ENCODE results near the gene RPL26. TPM values are rescaled to one million over a fixed set of nuclear protein-coding genes. Genes with fewer than 3 reads are reported as not detected.
A peak's percentile ranks its signal among the peaks of the same experiment; 100 is the strongest.

RPL26 gene
- total and polyA plus RNA-seq, 7 donors = 994 to 4,614 (median 1,548) TPM

DNA sequence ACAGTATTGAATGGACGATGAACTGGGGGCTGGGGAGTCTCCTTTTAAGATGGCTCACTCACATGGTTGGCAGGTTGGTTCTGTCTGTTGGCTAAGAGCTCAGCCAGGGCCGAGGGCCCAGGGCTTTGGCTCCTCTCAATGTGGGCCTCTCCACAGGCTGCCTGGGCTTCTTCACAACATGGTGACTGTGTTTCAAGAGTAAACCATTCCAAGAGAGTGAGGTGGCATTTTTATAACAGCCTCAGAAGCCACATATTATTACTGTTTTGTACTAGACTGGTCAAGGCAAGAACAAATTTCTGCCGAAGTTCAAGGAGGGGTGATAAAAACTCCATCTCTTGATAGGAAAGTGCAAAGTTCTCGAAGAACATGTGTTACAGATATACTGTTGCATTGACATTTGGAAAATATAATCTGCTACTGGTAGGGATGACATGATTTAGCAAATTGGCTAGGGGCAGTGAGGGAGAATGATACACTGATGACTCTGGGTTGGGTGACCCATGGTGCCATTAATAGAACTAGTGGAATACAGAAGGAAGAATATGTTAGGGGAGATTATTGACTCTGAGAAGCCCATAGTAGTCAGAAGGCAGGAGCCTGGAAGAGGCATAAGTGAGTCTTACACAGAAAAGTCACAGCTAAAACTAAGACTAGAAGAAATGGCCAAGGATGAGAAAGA is 20.2 kb downstream of the RPL26 start:
- peak overlapping the region; percentile 76 for H3K27ac ChIP-seq

DNA sequence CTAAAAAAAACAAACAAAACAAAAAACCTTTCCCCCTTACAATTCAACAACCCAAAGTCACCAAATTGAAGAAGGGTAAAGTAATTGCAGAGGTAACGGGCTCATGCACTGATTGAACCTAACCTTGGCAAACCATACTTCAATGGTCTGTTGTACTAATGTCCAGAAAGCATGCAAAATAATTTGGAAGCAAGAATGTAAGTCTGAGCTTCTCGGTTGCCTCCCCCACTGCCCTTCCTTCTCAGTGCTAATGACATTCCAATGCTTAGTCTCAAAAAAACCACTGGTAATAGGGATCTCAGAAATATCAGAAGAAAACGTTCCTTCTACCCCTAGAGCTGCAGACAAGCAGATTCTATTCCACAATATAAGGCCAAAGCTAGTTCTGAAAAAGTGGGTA is 22.2 kb downstream of the RPL26 start:
- Histone ChIP-seq H3K27me3 (ENCODE audit: insufficient read depth in 3 of 3, low read length in 2 of 3) (no peaks in the 10 kb centered on the region), H3K9me3 (no peaks in the 10 kb centered on the region), H3K36me3 (ENCODE audit: insufficient read depth in 1 of 2, low read depth in 1 of 2) (peaks cover 0 to 7% of the 10 kb centered on the region in 2 donors), H3K4me3 (no peak overlapping the region), H3K4me1 (peaks cover 34% of the 10 kb centered on the region), H3K27ac (peak overlapping the region; percentile 58)
- 29 to 41% (median 32%) methylated on average over 3 of the region's 3 CpGs for WGBS, 3 donors
- ATAC-seq = no peak
- TF ChIP-seq, protein P1, sequence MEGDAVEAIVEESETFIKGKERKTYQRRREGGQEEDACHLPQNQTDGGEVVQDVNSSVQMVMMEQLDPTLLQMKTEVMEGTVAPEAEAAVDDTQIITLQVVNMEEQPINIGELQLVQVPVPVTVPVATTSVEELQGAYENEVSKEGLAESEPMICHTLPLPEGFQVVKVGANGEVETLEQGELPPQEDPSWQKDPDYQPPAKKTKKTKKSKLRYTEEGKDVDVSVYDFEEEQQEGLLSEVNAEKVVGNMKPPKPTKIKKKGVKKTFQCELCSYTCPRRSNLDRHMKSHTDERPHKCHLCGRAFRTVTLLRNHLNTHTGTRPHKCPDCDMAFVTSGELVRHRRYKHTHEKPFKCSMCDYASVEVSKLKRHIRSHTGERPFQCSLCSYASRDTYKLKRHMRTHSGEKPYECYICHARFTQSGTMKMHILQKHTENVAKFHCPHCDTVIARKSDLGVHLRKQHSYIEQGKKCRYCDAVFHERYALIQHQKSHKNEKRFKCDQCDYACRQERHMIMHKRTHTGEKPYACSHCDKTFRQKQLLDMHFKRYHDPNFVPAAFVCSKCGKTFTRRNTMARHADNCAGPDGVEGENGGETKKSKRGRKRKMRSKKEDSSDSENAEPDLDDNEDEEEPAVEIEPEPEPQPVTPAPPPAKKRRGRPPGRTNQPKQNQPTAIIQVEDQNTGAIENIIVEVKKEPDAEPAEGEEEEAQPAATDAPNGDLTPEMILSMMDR (IDR thresholded peaks at IDR 0.05) = no peak
- intact Hi-C loops (cut with DNase I) = loop anchor here in 1 of 2 donors (10.0 kb wide), 1 partner anchor 106 kb away; no protein-coding TSS in a partner anchor
- no peak for DNase-seq

More for the DNA sequence above, 20.2 kb downstream of the RPL26 start:
- Histone ChIP-seq H3K27me3 (ENCODE audit: insufficient read depth in 3 of 3, low read length in 2 of 3) (no peaks in the 10 kb centered on the region), H3K36me3 (ENCODE audit: insufficient read depth in 1 of 2, low read depth in 1 of 2) (peaks cover 0 to 7% of the 10 kb centered on the region in 2 donors), H3K4me1 (peaks cover 38% of the 10 kb centered on the region), H3K9me3 (no peaks in the 10 kb centered on the region), H3K4me3 (no peak overlapping the region)
- WGBS, 3 donors = 36 to 72% (median 42%) methylated on average over 4 of the region's 4 CpGs
- intact Hi-C loops (cut with DNase I) = loop anchor here in 1 of 2 donors (10.0 kb wide), 1 partner anchor 108 kb away; no protein-coding TSS in a partner anchor
- TF ChIP-seq, protein P1 (IDR thresholded peaks at IDR 0.05) = no peak
- no peak for DNase-seq
- ATAC-seq = peak; percentile 51 to 82 (median 68)

DNA sequence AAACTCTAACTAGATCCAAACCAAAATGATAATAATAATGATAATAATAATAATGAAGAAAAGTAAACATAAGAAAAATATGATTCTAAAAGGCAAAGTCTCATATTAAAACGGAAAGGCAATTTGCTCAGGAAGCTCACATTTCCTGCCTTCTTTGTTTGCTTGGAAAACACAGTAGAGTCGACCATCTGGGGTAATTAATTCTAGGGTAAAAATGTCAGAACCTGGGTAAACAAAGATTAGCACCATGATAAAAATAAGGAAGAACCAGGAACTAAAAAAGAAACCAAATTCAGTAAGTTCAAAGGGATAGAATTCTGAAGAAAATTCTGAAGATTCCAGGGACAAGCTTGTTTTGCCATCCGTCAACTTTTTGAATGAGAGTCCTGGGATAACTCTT is 22.7 kb downstream of the RPL26 start:
- peaks cover 0 to 7% of the 10 kb centered on the region in 2 donors for H3K36me3 ChIP-seq (ENCODE audit: insufficient read depth in 1 of 2, low read depth in 1 of 2)
- intact Hi-C loops (cut with DNase I) = loop anchor here in 1 of 2 donors (10.0 kb wide), 1 partner anchor 105 kb away; no protein-coding TSS in a partner anchor
- WGBS, 3 donors = 36 to 44% (median 38%) methylated on average over 3 of the region's 3 CpGs
- H3K27ac ChIP-seq = peak overlapping the region; percentile 58
- no peak overlapping the region for H3K4me3 ChIP-seq
- no peaks in the 10 kb centered on the region for H3K9me3 ChIP-seq
- DNase-seq (no peak), ATAC-seq (no peak)
- TF ChIP-seq, protein P1 (IDR thresholded peaks at IDR 0.05) = no peak
- H3K27me3 ChIP-seq (ENCODE audit: insufficient read depth in 3 of 3, low read length in 2 of 3) = no peaks in the 10 kb centered on the region
- H3K4me1 ChIP-seq = peaks cover 30% of the 10 kb centered on the region

- Histone ChIP-seq H3K27me3 (ENCODE audit: insufficient read depth in 3 of 3, low read length in 2 of 3) (no peaks in the 10 kb centered on the region), H3K36me3 (ENCODE audit: insufficient read depth in 1 of 2, low read depth in 1 of 2) (peaks cover 0 to 7% of the 10 kb centered on the region in 2 donors), H3K9me3 (no peaks in the 10 kb centered on the region), H3K4me3 (no peak overlapping the region), H3K27ac (peak overlapping the region; percentile 58), H3K4me1 (peaks cover 30% of the 10 kb centered on the region)
- no peak for DNase-seq
- TF ChIP-seq, protein P1 (IDR thresholded peaks at IDR 0.05) = no peak
- ATAC-seq = peak; percentile 27 to 74 (median 63)
- 44 to 50% (median 50%) methylated on average over 5 of the region's 5 CpGs for WGBS, 3 donors
- intact Hi-C loops (cut with DNase I) = loop anchor here in 1 of 2 donors (10.0 kb wide), 1 partner anchor 105 kb away; no protein-coding TSS in a partner anchor
Measured at GRCh38 chr17:8359769-8360168, 23.2 kb downstream of the RPL26 start.

All from psoas muscle (tissue), 8 donors.